Fibroblast of lung (primary cell): ENCODE results near the gene SPPL3. TPM values are rescaled to one million over a fixed set of nuclear protein-coding genes. Genes with fewer than 3 reads are reported as not detected.
A peak's percentile ranks its signal among the peaks of the same experiment; 100 is the strongest.

ENCODE experiments used
- DNase-seq, 2 donors: peaks; one replicate each; pipeline versions ENCODE4 v3.0.0 to v3.0.0-alpha.2; 2010; ENCODE audit warnings: low read depth in 2 of 2
- H2AFZ ChIP-seq: 2 replicates; pipeline ENCODE4 v1.5.1; 2012; ENCODE audit warnings: low read length, control low read depth, inconsistent platforms
- H3K27ac ChIP-seq: 2 replicates; pipeline ENCODE4 v1.5.1; 2011; ENCODE audit warnings: low read length, control low read depth; ENCODE audit not compliant: insufficient read depth
- H3K27me3 ChIP-seq: 2 replicates; pipeline ENCODE4 v1.5.1; 2011; ENCODE audit warnings: mild to moderate bottlenecking, low read length; ENCODE audit not compliant: control insufficient read depth, insufficient read depth
- H3K36me3 ChIP-seq: 2 replicates; pipeline ENCODE4 v1.5.1; 2011; ENCODE audit warnings: low read length; ENCODE audit not compliant: control insufficient read depth, insufficient read depth
- H3K4me1 ChIP-seq: 2 replicates; pipeline ENCODE4 v1.5.1; 2011; ENCODE audit warnings: low read length; ENCODE audit not compliant: control insufficient read depth, insufficient read depth; ENCODE audit errors: extremely low read depth
- H3K4me2 ChIP-seq: 2 replicates; pipeline ENCODE4 v1.5.1; 2011; ENCODE audit warnings: low read length, control low read depth; ENCODE audit not compliant: insufficient read depth; ENCODE audit errors: extremely low read depth
- H3K4me3 ChIP-seq, 4 experiments: fragments of 200-600 bp in 1 of 4; sonication (generic) in 1 of 4; replicated peaks in 1 of 4; 2 replicates each; pipeline ENCODE4 v1.5.1; 2011 to 2016; ENCODE audit warnings: low read length in 4 of 4, low read depth in 3 of 4, mild to moderate bottlenecking in 3 of 4, control low read depth in 2 of 4, inconsistent platforms in 1 of 4, mixed read lengths in 1 of 4; ENCODE audit not compliant: insufficient read depth in 1 of 4; ENCODE audit errors: control extremely low read depth in 1 of 4
- H3K79me2 ChIP-seq: 2 replicates; pipeline ENCODE4 v1.5.1; 2012; ENCODE audit warnings: mild to moderate bottlenecking, low read length, inconsistent platforms; ENCODE audit not compliant: control insufficient read depth, insufficient read depth
- H3K9ac ChIP-seq: 2 replicates; pipeline ENCODE4 v1.5.1; 2011; ENCODE audit warnings: mild to moderate bottlenecking, low read length, control low read depth; ENCODE audit not compliant: insufficient read depth
- H3K9me3 ChIP-seq: 2 replicates; pipeline ENCODE4 v1.5.1; 2012; ENCODE audit warnings: low read depth, low read length; ENCODE audit not compliant: control insufficient read depth, insufficient read depth
- H4K20me1 ChIP-seq: 2 replicates; pipeline ENCODE4 v1.5.1; 2011; ENCODE audit warnings: low read length; ENCODE audit not compliant: control insufficient read depth, insufficient read depth; ENCODE audit errors: extremely low read depth
- EZH2 ChIP-seq: IDR thresholded peaks from 2 replicates; pipeline ENCODE4 v1.5.1; 2012; ENCODE audit warnings: low read length, control low read depth, mild to moderate bottlenecking; ENCODE audit errors: missing control alignments
- polyA plus RNA-seq, 2 donors: library from polyadenylated mRNA; depleted of rRNA in 1 of 2; stranded (reverse) in 1 of 2; unstranded in 1 of 2; fragments of >200 nt; gene quantifications; 2 replicates each; pipeline ENCODE4 v1.2.1, GENCODE V29; 2011 to 2012; ENCODE audit warnings: missing spikeins in 1 of 2
- total RNA-seq: library from RNA; depleted of rRNA; stranded (reverse); fragments of >200 nt; gene quantifications from 2 replicates; pipeline ENCODE4 v1.2.1, GENCODE V29; 2014
- TF ChIP-seq, protein P1 (sequence below), 2 donors: IDR thresholded peaks in 1 of 2; conservative IDR thresholded peaks in 1 of 2; 1 replicate in 1 of 2; 2 replicates in 1 of 2; pipeline ENCODE4 v1.5.1; 2011 to 2012; ENCODE audit warnings: low read length in 2 of 2, control low read depth in 1 of 2, inconsistent platforms in 1 of 2, low read depth in 1 of 2, mild to moderate bottlenecking in 1 of 2

Gene SPPL3
- total and polyA plus RNA-seq, 2 donors (not counting 1 experiment from before 2014, with no cell fraction given), result 7.1 to 41.4 TPM

DNA sequence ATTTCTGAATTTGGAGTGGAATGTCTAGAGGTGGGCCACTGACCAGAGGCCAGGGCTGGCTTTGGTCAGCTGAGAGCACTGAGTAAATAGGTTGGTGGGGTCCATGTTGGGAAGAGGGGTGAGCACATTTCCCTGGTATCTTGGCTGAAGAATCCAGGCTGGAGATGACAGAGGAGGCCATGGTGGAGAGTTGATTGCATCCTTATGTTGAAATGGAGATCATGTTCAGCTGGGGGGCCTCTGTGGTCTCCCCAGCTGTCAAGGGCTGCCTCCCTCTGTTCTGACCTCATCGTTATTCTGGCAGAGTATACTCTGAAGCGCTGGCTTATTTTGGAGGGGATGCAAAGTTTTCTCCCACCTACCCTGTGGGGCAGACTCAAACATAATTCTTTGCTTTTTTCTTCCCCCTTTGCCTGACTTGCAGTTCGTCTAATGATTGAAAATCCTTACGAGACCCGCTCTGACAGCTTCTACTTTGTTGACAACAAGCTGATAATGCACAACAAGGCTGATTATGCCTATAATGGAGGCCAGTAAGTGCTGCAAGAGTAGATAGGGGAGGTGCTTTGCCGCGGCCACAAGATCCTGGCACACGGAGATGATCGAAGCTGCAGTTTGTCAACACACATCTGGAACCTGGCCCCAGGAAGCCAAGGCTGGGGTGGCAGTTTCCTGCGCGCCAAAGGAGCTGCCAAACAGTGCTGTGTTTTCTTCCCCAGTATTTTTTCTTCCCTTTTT, 184.5 kb downstream of the SPPL3 start:
- Histone ChIP-seq H3K9me3 (no peaks in the 10 kb centered on the region), H3K36me3 (peaks cover 21% of the 10 kb centered on the region), H3K4me1 (peaks cover 3% of the 10 kb centered on the region), H3K4me3 (no peak overlapping the region), H3K79me2 (no peaks in the 10 kb centered on the region), H3K27me3 (no peaks in the 10 kb centered on the region), H2AFZ (no peak overlapping the region), H3K9ac (no peak overlapping the region), H3K27ac (no peak overlapping the region), H4K20me1 (no peaks in the 10 kb centered on the region), H3K4me2 (no peak overlapping the region)
- TF ChIP-seq, protein P1, sequence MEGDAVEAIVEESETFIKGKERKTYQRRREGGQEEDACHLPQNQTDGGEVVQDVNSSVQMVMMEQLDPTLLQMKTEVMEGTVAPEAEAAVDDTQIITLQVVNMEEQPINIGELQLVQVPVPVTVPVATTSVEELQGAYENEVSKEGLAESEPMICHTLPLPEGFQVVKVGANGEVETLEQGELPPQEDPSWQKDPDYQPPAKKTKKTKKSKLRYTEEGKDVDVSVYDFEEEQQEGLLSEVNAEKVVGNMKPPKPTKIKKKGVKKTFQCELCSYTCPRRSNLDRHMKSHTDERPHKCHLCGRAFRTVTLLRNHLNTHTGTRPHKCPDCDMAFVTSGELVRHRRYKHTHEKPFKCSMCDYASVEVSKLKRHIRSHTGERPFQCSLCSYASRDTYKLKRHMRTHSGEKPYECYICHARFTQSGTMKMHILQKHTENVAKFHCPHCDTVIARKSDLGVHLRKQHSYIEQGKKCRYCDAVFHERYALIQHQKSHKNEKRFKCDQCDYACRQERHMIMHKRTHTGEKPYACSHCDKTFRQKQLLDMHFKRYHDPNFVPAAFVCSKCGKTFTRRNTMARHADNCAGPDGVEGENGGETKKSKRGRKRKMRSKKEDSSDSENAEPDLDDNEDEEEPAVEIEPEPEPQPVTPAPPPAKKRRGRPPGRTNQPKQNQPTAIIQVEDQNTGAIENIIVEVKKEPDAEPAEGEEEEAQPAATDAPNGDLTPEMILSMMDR (conservative IDR thresholded peaks at IDR 0.05 in 1 of 2, IDR thresholded peaks at IDR 0.05 in 1 of 2; ENCODE audit: low read depth in 1 of 2, low read length in 2 of 2), result no peak
- no peak for TF ChIP-seq EZH2
- DNase-seq, result peak in 1 of 2 donors; percentile 39

DNA sequence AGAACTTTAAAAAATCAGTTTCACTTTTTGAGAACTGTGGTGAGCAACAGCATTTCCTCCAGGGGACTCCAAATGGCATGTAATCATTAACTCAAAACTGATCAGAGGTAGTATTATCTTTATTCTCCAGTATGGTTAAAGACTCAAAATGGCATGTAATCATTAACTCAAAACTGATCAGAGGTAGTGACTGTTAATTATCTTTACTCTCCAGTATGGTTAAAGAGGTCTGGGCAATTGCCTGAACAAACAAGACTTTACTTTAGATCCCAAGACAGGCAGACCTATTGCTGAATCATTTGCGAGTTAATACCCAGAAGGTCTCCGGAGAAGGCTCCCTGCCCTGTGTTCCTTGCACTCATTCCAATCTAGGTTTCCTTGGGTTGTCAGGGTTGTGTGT, 185.1 kb downstream of the SPPL3 start:
- no peak overlapping the region for H3K9ac ChIP-seq
- H3K4me1 ChIP-seq, result peaks cover 3% of the 10 kb centered on the region
- no peaks in the 10 kb centered on the region for H3K79me2 ChIP-seq
- no peak overlapping the region for H2AFZ ChIP-seq
- H3K27me3 ChIP-seq, result no peaks in the 10 kb centered on the region
- no peak overlapping the region for H3K4me3 ChIP-seq
- no peaks in the 10 kb centered on the region for H3K9me3 ChIP-seq
- H3K4me2 ChIP-seq, result no peak overlapping the region
- H3K27ac ChIP-seq, result no peak overlapping the region
- peaks cover 21% of the 10 kb centered on the region for H3K36me3 ChIP-seq
- no peaks in the 10 kb centered on the region for H4K20me1 ChIP-seq
- DNase-seq, result no peak
- no peak for TF ChIP-seq EZH2
- TF ChIP-seq, protein P1 (conservative IDR thresholded peaks at IDR 0.05 in 1 of 2, IDR thresholded peaks at IDR 0.05 in 1 of 2; ENCODE audit: low read depth in 1 of 2, low read length in 2 of 2), result no peak

DNA sequence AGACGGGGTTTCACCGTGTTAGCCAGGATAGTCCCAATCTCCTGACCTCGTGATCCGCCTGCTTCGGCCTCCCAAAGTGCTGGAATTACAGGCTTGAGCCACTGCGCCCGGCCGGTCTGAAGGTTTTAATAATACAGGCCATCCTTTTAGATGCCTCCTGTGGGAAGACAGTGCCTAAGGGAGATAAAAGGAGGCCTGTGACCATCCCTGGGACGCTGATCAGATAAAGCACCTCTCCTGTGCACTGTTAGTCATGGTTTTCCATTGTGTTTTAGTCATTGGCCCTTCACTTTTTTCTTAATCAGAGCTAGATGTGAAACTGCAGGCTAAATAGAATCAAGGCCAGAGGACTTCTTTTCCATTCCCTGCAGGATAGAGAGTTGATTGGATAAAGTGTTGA, 186.1 kb downstream of the SPPL3 start:
- no peaks in the 10 kb centered on the region for H3K79me2 ChIP-seq
- H4K20me1 ChIP-seq, result no peaks in the 10 kb centered on the region
- no peak overlapping the region for H2AFZ ChIP-seq
- H3K36me3 ChIP-seq, result peaks cover 25% of the 10 kb centered on the region
- H3K9me3 ChIP-seq, result no peaks in the 10 kb centered on the region
- no peaks in the 10 kb centered on the region for H3K27me3 ChIP-seq
- H3K4me2 ChIP-seq, result no peak overlapping the region
- no peak overlapping the region for H3K27ac ChIP-seq
- peaks cover 3% of the 10 kb centered on the region for H3K4me1 ChIP-seq
- H3K9ac ChIP-seq, result no peak overlapping the region
- DNase-seq, result no peak
- H3K4me3 ChIP-seq, result no peak overlapping the region
- TF ChIP-seq, protein P1 (conservative IDR thresholded peaks at IDR 0.05 in 1 of 2, IDR thresholded peaks at IDR 0.05 in 1 of 2; ENCODE audit: low read depth in 1 of 2, low read length in 2 of 2), result no peak
- no peak for TF ChIP-seq EZH2
